Stimulated activated CD8-positive, alpha-beta memory T cell treated with anti-CD3 and anti-CD28 coated beads, Interleukin-7, amount 100 ng/mL, for 24 hours (primary cell): ENCODE results near the gene EIF4E2.
"Not testable (repeated sequence)": the region's sequence is repeated elsewhere in the genome, so short reads cannot be mapped to it uniquely, and the experiment has no call there.

ENCODE experiments used
- DNase-seq: peaks from one replicate; pipeline ENCODE4 v3.0.0-alpha.2; 2020; ENCODE audit warnings: low read depth

Gene EIF4E2

DNA sequence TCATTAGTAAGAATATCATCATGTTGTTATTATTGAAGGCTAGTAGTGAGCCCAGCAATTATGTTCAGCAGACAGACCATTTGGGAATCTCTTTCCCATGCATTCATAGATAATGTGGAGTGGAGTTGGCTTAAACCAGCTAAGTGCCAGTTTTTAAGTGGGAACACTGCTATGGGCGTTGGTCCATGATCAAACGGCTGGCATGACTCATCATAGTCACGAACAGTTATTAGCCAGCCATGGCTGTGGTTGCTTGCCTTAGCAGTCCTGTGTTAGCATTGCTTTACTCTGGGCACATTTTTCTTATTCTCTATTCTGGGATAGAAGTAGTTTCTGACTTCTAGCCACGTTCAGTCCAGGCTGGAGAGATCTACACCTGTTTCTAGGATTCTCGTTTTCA, 17.7 kb downstream of the EIF4E2 start:
- no peak for DNase-seq

DNA sequence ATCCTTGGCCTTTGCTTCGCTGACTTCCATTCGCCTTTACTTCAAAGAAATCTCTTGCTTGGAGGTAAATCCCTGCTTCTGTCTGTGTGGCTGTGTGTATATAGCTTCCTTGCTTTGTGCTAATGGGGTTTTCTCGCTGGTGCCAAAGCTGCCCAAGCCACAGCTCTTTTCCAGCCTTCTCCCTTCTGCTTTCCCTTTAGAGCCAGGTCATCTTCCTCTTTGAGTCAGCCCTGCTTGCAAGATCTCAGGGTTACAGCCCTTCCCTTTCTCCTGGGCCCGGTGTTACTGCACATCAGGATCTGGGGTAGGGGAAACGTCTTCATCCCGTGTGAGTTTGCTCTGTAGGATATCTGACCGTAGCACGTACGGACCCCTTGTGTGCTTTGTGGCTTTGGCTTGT, 19.1 kb downstream of the EIF4E2 start:
- no peak for DNase-seq

DNA sequence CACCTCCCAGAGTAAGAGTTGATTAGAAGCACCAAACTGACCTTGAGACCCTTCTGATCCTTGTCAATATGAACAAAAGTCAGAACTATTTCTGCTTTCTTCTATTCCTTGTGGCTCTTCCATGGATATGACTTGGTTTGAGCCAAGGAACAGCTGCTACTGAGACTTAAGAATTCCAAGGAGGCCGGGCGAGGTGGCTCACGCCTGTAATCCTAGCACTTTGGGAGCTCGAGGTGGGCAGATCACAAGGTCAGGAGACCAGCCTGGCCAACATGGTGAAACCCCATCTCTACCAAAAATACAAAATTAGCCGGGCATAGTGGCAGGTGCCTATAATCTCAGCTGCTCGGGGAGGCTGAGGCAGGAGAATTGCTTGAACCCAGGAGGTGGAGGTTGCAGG, 20.0 kb downstream of the EIF4E2 start:
- DNase-seq, result not testable (repeated sequence)

DNA sequence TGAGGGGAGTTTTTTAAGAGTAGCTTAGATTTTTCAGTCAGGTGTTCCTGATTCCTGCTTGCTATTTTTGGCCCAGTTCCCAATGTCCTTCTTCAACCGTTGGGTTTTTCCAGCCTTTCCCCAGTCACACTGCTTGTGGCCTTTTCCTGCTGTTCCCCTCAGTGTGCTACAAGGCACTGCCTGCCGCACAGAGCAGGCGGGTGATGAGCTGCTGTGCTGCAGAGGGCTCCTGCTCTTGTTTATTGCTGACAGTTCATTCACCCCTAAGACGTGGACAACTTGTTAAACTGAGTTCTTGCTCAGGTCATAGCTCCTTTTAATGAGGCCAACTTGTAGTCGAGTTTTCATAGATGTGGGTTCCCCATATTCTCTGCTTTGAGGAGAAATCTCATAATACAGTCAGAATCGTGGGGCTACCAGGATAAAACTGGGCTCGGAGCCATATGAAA, 20.6 kb downstream of the EIF4E2 start:
- DNase-seq, result no peak

DNA sequence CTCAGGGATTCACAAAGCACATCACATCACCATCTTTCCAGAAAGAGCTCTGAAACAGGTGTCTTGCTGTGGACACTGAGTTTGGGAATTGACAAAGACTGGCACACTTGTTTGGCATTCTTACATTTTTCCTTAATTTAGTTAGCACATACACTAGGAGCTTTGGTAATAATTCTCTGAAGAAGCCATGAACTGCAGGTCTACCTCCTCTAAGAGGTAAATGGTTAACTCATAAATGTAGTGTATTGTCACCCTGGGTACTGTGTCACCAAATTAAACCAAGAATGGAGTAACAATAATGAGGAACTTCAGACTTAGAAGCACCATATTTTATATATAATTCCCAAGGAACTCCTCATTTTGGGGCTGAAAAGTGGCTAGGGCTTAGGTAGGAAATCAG, 22.6 kb downstream of the EIF4E2 start:
- DNase-seq, result no peak

DNA sequence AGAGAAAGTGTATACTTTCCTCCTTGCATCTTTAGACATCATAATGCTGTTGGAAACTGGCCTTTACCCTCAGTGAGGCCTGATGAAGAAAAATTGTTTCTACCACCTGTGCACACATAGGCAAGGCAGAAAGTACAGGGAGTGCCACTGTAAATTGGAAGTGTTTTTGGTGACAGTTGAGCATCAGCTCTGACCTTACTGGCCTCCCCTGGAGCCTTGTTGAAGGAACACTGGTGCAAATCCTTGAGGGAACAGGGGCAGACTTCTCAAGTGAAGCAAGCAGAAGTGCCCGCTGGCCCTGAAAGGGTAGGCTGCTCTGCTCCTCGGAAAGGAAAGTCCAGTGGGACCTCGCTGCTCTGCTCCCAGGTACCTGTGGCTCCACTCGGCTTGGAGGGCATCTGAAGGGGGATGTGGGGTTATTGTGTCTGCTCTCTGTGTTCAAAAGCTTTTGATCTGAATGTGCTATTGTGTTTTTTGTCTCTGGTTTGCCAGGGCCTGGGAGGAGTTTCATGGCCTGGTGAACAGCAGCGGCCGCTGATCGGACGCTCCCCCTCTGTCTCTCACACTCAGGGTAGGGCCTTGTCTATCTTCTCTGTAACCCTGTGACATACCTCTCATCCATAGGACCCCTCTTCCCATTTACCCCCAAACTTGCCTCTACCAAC, 23.4 kb downstream of the EIF4E2 start:
- no peak for DNase-seq

DNA sequence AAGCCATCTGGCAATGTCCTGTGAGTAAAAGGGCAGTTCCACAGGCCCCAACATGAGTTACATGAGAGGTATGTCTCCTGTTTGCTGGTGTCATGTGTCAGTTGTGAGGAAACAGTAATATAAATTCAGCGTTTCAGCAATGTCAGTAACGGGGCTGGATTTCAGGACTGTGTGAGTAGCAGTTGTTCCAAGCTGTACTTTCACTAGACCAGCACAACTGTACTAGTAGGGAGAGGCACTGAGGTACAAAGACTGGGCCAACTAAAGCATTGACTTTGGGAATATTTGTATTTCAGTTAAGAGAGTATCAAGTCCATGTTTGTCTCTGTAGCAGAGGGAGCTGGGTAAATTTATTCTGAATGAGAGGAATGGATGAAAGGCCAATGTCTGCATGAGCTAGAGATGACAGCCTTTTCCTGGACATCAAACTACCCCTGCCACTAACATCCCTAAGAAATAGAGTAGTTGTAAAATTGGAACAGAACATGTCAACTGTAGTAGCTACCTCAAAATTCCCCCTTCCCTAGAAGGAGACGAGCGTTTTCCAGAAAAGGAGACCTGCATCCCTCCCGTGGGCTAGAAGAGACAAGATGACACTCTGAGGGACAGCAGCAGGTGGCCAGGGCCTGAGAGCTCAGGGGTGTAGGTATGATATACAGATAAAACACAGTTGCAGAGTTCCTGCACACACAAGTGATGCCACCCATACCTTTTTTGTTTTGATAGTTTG, 24.4 kb downstream of the EIF4E2 start:
- DNase-seq, result no peak

DNA sequence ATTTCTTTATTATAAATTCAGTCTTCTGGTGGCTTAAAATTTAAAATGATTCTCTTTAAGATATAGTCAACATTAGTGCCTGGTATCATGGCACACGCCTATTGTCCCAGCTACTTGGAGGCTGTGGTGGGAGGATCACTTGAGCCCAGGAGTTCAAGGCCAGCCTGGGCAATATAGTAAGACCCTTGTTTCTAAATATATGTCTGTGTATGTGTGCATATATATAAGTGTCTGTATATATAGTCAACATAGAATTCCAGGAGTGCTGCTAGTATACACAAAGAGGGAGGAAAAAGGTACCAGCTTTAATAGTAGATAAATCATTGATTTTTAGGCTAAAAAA, 24.9 kb downstream of the EIF4E2 start:
- DNase-seq, result no peak

DNA sequence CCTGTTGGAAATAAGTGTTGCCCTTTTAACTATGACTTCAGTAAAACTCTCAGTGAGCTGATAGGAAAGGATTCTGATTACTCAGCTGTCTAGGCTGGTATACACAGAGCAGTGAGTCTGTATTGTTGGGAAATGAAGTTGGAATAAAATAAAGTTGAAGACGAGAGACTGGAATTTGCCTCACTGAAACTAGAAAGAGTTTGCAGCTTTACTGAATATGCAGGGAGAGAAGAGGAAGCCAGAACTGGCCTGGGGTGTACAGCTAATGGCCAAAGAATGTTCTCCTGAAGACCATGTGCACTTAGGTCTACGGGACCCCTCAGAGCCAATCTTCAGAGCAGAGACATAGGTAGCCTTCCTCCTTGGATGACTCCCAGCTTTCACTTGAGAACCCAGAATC, 26.5 kb downstream of the EIF4E2 start:
- DNase-seq, result no peak

DNA sequence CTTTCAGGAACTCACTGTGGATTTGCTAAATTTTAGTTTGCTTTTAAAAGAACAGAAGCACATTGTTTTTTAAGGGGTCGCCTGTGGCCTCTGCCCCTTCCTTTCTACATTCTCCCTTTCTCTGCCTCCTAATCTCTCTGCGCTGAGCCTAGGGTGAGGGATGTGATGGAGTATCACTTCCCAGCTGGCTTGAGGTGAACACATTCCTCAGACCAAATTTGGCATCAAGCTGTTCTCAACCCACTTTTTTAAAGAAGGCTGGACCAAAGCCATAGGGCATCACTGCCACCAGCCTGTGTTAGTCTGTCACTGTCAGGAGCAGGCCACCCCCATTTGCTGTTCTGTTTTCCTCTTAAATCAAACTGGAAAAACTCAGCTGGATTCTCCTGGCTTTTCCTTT, 27.4 kb downstream of the EIF4E2 start:
- DNase-seq, result no peak

DNA sequence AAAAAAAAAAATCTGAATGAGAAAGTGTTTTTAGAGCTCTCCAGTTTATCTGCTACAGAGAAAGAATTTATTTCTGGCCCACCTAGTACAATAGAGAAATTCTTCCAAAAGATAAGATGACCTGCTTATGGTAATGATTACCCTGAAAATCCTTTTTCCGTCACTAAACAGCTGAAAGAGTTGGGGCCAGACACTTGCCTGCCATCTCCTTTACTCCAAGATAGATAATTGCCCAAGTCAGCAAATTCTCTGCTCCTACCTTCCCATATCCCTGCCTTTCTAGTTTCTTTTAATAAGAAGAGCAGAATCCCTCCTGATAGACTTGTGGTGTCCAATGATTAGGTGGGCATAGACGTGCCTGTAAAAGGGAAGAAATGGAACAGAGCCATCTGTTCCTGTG, 28.1 kb downstream of the EIF4E2 start:
- no peak for DNase-seq

DNA sequence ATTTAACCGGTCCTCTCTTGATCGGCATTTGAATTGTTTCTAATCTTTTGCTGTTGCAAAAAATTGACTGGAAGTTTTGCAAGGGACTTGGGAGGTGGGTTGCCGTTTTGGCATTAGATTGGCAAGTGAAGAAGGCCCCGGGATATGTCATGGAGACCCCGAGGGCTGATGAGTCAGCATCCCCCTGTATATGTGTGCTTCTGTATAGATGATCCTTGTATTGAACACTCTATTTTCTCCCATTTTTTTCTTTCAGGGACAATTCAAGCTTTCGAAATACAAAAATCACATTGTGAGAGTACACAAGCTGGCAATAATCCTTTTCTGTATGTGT, 30.1 kb downstream of the EIF4E2 start:
- no peak for DNase-seq

DNA sequence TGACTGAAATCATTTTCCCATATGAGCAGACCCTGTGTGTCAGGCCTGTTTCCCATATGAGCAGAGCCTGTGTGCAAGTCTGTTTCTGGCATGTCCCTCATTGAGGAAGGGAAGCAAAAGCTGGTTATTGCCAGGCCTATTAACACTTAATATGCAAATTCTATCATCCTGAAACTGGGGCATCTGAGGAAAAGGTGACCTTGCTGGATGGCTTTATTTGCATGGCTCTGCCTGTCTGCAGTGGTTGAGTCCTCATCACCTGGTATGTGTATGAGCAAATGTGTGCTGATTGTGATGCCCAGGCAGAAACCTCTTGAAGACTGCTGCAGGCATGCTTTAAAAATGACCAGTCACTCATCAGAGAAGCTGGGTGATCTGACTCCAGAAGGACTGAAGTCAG, 31.2 kb downstream of the EIF4E2 start:
- DNase-seq, result no peak

DNA sequence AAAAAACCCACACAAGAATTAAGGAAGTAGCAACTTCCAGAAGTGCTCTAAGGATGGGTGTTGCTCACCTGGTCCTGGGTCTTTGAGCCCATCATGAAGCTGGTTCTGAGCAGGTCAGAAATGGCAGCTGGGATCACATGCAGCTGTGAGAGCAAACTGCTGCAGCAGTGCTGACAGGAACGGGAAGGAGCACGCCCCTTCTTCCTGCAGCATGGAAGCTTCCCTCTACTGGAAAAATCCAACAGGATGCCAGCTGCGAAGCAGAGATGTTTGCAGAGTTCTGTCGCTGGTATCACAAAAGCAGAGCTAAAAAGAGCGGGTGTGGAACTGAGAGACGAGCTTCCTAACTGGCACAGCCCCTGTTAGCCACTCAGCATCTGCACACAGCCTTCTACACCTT, 33.7 kb downstream of the EIF4E2 start:
- DNase-seq, result no peak

DNA sequence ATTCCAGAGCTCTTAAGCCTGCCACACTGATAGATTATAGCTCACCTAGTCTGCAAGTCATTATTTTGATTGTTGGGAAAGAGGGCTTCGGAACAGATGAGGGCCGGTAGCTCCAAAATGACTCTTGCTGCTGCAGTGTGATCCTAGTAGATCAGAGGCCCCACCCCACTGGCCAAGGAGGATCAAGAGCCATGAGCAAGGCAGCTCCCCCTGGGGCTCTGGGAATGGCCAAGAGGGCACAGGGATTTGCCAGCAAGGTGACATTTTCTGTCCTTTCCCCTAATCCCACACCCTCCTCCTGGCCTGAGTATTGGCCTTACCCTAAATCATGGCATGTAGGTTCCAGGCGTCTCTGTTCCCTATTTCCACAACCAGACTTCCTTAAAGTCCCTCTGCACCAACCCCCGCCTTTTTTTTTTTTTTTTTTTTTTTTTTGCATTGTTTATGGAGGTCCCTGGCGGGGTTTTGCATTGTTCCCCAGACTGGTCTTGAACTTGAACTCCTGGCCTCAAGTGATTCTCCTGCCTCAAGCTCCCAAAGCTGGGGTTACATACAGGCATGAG, 36.5 kb downstream of the EIF4E2 start:
- no peak for DNase-seq

DNA sequence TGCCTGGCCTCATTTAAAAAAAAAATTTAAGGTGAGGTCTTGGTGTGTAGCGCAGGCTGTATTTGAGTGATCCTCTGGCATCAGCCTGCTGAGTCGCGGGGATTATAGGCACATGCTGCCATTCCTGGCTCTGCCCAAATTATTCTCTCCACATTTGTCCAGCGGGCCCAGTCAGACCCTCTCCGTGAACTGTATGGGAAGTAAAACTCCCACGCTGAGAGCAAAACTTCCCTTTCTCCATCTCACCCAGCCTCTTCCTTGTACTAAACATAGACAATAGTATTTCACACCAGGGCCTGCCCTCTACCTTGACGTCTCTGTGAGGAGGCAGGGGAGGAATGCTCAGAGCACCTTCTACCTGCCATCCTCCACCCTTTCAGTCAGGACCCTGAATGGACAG, 37.0 kb downstream of the EIF4E2 start:
- DNase-seq, result no peak

DNA sequence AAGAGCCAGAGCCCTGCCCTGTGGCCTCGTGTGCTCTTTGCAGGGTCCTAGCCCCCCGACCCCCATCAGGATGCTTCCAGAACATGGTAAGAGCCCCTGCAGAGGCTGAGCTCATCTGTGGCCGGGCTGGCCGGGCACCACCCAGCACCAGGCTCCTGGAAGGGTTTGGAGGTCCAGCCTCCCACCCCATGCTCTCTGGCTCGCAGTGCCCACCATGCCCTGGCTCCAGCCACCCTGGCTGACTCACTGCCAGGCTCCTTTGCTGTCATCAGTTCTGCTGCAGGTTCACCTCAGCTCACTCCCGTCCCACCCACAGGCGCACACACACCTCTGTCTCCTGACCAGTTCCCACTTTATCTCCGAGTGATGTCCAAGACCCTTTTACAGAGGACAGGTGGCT, 37.5 kb downstream of the EIF4E2 start:
- no peak for DNase-seq

DNA sequence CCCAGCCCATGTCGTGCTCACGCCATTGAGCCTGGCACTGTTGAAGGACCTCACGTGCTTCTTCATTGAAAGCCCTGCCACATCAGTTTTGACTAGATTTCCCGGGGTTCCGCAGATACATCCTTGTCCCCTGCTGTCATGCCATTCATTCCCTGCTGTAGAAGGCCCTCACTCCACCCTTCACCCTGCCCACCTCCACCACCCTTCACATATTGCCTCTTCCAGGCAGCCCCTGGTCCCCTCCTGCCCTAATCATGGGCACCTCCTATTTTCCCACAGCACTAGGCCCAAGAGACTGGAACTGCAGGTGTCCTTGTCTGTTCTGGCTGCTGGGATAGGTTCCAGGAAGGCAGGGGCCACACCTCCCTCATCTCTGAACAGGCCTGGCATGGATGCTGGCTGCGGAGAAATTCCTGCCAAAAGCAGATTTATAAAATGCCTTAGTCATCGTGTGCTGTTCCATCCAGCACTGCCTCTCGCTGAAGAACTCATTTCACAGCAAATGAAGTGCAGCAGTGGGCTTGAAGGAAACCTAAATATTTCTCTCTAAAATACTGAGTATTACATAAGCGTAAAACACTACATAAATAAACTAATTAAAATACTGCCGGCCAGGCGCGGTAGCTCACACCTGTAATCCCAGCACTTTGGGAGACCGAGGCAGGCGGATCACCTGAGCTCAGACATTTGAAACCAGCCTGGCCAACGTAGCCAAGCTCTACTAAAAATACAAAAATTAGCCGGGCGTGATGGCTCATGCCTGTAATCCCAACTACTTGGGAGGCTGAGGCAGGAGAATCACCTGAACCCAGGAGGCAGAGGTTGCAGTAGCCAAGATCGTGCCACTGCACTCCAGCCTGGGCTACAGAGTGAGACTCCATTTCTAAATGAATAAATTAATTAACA, 38.4 kb downstream of the EIF4E2 start:
- DNase-seq, result no peak

DNA sequence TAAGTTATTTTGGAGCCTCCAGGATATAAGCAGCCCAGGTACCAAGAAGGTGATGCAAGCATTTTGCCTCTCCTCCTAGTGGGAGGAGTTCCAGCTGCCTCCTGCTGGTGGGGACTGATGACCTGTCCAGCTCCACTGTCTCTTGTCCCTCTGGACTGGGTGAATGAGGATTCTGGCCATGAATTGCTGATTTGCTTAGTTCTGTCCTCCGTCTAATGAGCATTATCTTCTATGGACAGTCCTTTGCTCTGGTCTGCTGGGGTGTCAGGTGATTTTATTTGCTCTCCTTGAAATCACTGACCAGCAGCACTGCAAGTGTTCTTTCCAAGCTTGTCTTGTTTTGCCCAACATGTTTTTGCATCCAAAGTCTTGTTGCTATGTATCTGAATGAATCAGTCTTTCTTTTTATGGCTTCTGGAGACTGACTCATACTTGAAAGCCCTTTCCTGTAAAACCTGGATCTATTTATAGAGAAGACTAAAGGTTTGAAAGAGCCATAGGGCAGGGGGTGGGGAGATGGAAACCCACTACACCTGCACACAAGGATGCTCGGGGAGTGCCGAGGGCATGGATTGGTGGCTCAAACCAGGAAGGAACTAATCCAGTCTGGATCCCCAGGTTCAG, 42.4 kb downstream of the EIF4E2 start:
- DNase-seq, result no peak

DNA sequence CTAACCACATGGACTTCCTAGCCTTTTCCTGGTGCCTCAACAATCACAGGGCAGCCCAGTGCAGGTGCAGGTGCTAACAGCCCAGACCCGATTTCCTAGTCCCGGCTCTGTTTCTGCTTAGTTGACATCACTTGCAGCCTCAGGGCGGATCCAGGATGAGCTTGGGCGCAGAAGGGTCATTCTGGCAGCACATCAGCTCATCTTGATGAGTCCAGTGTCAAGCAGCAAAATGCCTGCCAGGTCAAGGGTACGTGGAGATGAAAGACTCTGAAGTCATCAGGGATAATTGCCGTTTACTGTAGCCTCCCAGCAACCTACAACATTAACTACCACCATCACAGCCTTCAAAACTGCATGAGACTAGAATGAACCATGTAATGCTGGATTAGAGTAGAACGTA, 43.5 kb downstream of the EIF4E2 start:
- no peak for DNase-seq

DNA sequence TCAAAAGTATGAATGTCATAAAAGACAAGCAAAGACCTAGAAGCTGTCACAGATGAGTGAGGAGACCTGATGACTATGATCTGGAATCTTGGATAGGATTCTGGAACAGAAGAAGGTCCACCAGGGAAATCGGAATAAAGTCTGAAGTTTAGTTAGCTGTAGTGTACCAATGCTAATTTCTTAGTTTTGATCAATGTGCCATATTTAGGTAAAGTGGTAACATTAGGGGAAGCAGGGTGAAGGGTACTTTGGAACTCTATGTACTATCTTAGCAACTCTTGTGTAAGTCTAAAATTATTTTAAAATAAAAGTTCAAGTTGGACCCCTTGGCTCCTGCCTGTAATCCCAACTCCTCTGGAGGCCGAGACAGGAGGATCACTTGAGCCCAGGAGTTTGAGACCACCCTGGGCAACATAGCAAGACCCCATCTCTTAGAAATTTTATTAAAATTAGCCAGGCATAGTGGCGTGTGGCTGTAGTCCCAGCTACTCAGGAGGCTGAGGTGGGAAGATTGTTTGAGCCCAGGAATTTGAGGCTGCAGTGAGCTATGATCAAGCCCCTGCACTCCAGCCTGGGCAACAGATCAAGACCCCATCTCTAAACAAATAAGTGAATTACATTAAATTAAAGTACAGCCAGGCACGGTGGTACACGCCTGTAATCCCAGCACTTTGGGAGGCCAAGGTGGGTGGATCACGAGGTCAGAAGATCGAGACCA, 47.0 kb downstream of the EIF4E2 start:
- no peak for DNase-seq

DNA sequence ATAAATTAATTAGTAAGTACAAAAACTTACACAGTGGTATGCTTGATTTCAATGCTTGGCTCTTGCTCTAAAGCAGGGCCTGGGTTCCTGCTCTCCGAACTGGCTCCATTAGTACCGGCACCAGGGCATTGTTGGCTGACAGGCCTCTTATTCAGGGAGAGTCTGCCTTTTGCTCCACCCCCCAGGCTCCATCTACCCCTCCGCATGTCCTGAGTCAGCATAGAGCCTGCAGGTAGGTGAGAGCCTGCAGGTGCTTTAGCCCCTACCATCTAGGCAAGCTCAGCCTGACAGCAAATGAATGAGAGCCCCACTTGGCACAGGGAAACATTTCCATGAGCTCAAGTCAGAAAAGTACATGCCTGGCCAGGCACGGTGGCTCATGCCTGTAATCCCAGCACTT, 47.8 kb downstream of the EIF4E2 start:
- DNase-seq, result no peak
